Activated CD8-positive, alpha-beta memory T cell treated with anti-CD3 and anti-CD28 coated beads, Interleukin-2, amount 50 U/mL, for 24 hours (primary cell): ENCODE data around the gene ILK.

Source experiments
- DNase-seq: peaks from one replicate; pipeline ENCODE4 v3.0.0-alpha.2; 2020; ENCODE audit errors: extremely low read depth

Gene ILK

GRCh38 chr11:6636480-6636879 lies 32.9 kb downstream of the ILK start:
- no peak for DNase-seq

DNA sequence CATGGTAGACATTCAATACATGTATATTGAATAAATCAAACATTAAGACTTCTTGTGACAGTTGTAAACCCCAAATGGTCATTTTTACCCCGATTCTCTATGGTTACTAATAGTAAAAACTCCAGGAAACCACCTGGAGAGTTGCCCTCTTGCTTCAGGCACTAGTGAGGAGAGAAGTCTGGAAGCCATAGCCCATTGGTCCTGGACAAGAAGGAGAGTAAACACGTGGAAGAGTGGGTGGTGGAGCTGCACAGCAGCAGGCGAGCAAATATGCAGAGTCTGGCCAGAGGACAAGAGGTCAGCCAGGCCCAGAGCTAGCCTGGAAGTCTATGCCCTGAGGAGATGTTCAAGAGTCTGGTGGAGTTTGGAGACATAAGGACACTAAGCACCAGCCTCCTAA lies 34.3 kb downstream of the ILK start:
- no peak for DNase-seq

DNA sequence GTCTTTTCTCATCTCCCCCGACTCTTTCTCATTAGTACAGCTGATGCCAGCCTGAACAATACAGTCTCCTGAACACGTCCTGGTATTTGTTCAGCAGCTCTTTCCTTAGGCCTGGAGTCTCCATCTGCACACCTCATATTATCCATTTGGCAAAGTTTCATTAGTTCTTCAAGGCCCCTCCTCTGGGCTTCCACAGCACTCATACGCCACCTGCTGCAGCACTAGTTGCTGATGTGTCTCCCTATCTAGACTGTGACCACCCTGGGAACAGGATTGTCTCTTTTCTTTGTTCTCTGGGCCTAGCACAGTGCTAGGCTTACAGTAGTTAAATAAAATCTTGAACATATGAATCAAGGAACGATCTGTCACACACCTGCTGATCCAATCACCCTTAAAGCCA lies 34.9 kb downstream of the ILK start:
- no peak for DNase-seq

GRCh38 chr11:6640036-6640984 lies 36.7 kb downstream of the ILK start:
- no peak for DNase-seq

- DNase-seq: no peak
These were observed 37.6 kb downstream of the ILK start for GRCh38 chr11:6640985-6641701.

DNA sequence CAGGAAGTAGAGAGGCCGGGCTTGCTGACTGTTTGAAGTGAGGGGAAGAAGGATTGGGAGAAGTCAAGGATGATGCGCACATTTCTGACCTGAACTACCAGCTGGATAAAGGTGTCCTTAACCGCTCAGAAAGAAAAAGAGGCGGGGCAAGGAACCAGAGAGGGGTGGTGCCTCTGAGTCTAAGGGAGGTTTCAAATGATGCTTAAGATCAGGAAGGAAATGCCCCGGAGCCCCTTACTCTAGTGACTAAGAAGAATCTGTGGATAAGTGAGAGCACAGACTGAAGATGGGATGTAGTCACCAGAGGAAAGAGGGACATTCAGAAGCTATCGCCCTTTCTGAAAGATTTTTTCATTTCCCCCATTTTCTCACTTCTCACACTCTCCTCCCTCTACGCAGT lies 39.4 kb downstream of the ILK start:
- no peak for DNase-seq

GRCh38 chr11:6646071-6646470 lies 42.5 kb downstream of the ILK start:
- DNase-seq: no peak

DNA sequence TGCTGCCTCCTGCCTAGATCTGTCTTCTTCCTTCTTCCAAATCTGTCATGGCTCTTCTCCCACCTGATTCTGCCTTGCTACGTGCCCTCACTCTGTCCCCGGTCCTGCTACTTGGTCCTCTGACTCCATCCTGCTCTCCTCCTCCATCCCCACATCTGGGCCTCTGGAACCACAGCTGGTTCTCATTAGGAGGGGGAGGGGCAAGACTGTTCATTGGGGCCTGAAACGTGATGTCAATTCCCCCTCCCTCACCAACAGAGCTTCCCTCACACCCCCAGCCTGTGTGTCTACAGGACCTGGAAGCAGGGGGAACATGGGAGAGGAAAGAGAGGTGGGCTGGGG lies 43.0 kb downstream of the ILK start:
- no peak for DNase-seq

- no peak for DNase-seq
These were observed 43.5 kb downstream of the ILK start for GRCh38 chr11:6646918-6647679.

DNA sequence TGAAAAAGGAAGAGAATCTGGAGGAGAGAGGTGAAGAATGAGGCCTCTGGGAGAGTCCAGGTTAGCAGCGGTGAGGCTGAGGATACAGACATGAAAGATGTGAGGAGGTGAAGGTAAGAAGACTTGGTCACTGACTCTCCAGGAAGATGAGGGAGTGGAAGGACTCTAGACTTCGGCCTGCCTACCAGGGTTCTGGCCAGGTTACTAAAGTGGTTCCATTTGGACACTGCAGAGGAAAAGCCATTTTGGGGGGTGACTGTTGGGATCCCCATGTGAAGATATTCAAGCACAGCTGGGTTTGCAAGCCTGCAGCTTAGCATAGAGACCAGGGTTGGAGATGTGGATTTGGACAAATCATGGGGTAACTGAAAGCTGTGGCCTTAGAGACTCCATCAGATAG lies 44.3 kb downstream of the ILK start:
- DNase-seq: no peak

- no peak for DNase-seq
These were observed 44.9 kb downstream of the ILK start for GRCh38 chr11:6648501-6648900.

DNA sequence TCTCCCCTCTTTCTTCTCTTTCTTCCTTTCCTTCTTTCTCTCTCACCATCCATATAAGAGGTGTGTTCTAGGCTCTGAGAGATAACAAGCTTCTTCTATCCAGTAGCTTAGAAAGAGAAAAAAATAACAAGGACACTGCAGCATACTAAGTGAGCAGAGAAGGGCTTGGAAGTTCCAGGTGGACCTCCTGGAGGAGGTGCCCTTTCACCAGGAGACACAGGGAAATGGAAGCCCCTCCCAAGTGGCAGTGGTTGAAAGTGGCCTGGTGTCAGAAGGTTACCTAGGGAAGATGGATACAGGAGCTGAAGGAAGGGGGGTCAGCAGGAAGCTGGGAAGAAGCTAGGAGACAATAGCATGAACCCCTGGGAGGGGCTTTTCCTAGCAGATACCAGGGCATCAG lies 46.5 kb downstream of the ILK start:
- no peak for DNase-seq

- no peak for DNase-seq
These were observed 47.4 kb downstream of the ILK start for GRCh38 chr11:6650980-6651379.

DNA sequence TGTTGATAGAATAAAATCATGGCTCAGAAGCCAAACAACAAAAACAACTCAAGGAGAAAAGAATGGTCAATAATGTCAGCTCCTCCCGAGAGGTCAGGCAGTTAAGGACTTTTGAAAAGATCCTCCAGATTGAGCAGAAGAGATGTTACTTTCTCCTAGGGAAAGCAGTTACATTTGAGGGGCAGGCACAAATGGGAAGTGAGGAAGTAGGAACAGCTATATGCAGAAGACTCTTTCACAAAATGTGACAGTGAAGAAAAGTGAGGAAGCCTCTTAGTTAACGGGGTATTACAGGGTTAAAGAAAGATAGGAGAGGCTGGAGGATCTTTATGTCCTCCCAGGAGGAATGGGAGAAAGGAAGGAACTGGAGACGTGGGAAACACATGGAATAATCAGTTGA lies 48.6 kb downstream of the ILK start:
- no peak for DNase-seq

- no peak for DNase-seq
These were observed 49.5 kb downstream of the ILK start for GRCh38 chr11:6653097-6653496.

DNA sequence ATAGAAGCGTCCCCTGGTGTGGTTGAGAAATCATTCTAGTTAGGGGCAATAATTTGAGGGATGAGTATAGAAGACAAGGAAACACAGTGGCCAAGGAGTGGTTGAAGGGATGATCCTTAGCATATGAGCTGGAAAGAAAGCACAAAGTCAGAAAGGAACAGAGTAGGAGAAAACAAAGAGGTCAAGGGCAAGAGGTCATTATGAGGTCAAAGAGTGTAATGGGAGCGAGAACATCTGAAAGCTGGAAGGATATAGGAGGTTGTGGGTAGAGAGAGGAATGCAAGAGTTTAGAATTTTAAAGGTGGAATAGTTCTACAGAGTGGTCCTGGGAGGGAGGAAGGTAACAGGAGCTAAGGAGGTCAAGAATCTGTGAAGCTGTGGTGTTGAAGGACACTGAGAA lies 50.1 kb downstream of the ILK start:
- DNase-seq: no peak

DNA sequence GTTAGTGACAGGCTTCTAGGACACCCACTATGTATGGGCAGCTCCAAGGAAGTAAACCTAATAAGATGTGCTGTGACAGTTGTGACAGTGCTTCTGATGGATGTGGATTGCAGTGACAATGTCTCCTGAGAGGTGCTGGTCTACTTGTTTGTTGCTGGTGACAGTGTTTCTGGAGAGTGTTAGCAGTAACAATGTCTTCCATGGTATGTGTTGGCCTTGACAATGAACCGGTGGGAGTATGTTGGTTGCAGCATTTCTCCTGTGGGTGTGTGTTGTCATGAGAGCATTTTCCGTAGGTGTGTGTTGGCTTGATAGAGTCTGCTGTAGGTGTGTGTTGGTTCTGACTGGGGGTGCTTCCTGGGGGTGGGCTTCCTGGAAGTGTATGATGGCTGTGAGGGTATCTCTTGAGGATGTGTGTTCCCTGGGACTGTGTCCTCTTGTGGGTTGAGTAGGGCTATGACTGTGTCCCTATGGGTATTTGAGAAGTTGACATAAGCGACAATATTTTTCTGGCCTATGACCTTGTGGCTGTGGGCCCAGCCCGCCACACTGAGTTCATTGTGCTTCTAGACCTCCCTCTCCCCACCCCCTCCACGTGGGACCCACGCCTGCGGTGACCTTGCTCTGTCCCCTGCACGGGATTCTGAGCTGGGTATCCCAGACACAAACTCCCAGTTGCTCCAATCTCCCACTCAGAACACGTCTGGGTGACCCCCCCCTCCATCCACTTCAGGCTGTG lies 50.9 kb downstream of the ILK start:
- DNase-seq: no peak

- no peak for DNase-seq
These were observed 51.6 kb downstream of the ILK start for GRCh38 chr11:6655020-6655789.

GRCh38 chr11:6655790-6656583 lies 52.4 kb downstream of the ILK start, which contains the start of gene DCHS1:
TSS of gene DCHS1 (minus strand) at chr11:6655809. CDS start at chr11:6641613, 14,196 bp downstream.
- DNase-seq: no peak

DNA sequence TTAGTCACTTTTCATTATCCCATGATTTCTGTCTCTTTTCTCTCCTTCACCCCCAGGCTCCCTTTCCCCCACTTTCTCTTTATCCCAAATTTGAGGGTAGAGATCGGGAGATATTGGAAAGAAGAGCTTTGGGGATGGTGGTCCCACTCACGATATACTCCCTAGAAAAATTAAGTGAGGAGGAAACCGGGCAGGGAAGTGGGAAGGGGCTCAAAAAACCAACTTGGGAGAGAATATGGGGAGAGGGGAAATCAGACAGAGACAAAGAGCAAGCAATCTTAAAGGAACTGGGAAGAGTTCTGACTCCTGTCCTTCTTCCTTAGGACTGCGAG lies 53.0 kb downstream of the ILK start:
- DNase-seq: no peak
